ENCODE data around the gene HSPB6.

Gene HSPB6

DNA sequence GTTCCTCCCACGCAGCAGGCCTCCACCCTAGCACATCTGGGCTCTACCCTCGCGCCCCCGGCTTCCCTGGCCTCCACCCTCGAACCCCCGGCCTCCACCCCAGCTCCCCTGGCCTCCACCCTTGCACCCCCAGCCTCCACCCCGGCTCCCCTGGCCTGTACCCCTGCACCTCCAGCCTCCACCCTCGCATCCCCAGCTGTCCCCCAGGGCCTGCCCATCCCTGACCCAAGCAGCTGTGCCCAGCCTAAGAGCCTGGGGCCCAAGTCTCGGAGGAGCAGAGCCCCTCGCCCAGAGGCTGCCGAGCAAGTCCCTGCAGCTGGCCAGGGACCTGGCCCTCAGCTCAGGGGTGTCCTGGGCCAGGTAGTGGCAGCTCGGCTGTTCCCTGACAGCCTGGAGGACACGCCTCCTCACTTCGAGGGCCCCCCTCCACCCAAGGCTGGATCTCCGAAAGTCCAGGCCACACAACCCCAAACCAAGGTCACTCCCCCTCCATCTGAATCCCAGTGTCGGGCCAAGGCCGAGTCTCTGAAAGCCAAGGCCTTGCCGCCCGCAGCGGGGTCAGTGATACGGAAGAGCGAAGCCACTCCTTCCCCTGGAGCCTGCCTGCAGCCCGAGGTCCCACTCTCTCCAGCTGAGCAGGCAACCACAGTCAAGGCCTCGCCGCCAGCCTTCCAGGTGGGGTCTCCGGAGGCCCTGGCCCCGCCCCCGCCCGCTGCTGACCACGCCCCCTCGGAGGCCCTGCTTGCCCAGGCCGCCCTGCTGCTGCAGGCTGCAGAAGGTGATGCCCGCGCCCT lies 10.7 kb upstream of the HSPB6 start:
- DNase-seq = no peak

DNA sequence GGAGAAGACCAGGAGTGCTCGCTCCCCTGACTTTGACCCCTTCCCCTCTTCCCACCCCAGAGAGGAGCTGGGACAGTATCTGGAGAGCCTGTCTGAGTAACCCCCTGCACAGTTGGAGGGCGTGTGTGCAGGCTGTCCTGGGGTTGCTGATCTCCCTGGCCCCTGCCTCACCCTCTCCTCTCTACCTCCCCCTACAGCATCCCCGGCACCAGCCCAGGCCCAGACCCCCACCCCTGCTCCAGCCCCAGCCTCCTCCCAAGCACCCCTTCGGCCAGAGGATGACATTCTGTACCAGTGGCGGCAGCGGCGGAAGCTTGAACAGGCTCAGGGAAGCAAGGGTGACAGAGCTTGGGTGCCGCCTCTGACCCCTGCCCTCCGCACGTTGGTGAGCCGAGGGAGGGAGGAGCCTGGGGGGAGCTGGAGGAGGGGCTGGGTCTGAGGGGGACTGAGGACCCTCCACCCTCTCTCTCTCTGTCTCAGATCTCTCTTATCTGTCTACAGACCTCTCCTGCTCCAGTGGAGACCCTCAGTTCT lies 9.8 kb upstream of the HSPB6 start:
- DNase-seq = no peak

DNA sequence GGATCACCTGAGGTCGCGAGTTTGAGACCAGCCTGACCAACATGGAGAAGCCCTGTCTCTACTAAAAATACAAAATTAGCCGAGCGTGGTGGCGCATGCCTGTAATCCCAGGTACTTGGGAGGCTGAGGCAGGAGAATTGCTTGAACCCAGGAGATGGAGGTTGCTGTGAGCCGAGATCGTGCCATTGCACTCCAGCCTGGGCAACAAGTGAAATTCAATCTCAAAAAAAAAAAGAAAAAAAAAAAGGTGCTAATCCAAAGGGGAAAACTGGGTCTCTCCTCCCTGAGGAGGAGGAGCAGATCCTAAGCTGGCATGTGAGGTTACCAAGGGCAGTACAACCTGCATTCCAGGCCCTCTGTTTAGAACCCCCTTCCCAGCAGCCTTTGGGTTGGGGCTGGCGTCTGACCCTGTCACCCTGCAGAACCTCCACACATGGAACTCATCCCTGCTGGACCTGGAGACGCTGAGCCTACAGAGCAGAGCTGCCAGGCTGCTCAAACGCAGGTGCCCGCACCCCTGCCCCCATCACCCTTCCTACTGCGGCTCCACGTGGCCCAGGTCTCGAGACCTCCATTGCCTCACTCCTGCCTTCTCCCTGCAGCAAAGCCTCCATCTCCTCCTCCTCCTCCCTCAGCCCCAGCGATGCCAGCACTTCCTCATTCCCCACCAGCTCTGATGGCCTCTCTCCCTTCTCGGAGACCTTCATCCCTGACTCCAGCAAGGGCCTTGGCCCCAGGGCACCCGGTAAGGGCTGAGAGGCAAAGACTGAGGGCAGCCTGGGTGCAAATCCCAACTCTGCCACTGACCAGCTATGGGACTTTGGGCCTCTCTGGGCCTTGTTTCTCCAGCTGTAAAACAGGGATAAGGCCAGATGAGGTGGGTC lies 7.8 kb upstream of the HSPB6 start:
- no peak for DNase-seq

DNA sequence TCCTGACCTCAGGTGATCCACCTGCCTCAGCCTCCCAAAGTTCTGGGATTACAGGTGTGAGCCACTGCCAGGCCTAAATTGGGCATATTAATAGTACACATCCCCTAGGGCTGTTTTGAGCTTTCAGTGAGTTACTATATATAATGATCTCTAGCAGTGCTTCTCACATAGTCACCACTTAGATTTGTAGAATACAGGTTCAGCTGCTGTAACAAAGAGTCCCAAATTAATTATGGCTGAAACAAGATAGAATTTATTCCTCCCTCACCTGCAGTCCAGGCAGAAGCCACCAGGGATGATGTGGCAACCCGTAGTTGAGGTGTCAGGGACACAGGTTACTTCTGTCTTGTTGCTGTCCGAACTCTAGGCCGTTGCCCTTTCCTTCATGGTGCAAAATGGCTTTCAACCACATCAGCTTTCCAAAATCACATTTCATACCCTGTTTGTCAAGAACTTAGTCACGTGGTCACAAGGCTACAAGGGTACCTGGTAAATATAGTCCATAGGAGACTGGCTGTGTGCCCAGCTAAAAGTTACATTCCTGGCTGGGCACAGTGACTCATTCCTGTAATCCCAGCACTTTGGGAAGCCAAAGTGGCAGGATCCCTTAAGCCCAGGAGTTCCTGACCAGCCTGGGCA lies 4.0 kb upstream of the HSPB6 start:
- no peak for DNase-seq

DNA sequence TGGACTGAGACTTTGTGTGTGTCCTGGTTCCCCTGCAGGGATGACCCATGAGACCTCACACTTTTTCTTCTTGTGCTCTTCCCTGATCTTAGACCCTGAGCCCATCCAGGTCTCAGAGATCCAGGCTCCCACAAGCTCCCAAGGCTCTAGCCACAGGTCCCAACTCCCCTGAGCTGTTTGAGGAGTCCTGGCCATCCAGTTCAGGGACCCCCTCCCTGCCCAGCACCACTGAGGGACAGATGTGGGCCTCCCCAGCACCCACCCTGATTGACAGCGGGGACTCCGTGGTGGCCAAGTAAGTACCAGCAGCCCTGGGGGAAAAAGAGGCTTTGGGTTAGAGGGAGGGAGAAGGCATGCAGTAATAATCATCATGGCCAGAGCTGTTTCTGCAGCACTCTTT lies 2.9 kb upstream of the HSPB6 start:
- no peak for DNase-seq

DNA sequence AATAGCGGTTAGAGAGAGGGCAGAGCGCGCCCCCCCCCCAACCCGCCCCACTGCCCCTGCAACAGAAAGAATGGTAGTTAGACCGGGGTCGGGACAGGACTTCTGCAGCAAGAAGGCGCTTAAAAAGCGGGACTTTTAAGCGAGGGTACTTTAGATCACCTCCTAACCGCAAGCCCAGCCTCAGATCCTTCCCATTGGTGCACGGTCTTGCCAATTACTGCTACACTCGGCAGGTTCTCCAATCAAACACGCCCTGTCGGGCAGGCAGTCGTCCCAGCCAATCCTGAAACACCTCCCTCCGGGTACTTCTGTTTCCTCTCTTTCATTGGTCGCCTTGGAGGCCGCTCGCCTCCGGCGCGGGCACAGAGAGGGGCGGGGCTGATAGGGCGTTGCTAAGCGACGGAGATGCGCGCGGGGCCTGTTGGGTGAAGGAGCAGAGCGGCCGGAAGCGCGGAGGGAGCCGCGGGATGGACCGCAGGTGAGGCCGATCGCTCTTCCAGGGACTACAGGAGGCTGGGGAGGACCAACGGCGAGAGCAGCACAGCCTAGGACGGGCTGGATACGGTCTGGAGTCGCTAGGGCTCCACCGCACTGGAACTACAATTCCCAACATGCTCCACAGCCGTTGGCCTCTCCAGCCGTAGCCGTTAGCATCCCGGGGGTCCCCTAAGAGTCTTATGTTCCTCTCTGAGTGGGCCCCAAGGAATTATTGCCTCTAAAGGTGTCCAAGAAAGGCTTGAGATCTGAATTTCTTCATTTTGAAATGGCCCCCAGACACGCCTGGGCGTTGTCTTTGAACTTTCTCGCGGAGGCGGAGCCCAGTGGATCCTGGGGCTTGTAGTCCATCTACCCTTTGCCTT lies 1.1 kb upstream of the HSPB6 start, which contains the start of gene PROSER3:
Gene PROSER3 (plus strand): TSS at position 428 of the 860 bp plus-strand sequence. CDS start 40 bp downstream, at position 468.
- DNase-seq = peak; percentile 78 to 100 (median 98)

DNA sequence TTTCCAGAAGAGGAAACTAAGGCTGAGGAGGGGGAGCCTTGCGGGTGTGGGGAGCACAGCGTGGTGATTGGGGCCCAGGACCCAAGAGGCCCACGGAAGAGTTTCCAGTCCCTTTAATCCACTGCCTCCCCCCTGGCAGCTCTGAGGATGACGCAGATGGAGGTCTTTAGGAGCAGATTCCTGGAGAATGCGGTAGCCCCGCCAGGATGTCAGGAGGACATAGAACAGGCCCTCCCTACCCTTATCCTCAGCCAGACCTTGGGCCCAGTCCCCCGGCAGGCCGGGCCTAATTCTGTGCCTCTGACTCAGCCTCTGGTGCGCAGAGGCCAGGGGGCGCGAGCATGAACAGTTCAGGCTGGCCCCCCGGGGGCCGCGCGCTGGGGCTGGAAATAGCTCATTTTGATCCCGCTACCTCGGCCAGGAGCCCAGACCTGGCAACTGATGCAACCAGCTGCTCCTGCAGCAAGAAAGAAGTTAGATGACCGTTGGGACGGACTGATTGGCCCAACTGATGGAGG lies 461 bp upstream of the HSPB6 start:
- DNase-seq = peak in 23 of 56 donors; percentile 38 to 84 (median 67)

DNA sequence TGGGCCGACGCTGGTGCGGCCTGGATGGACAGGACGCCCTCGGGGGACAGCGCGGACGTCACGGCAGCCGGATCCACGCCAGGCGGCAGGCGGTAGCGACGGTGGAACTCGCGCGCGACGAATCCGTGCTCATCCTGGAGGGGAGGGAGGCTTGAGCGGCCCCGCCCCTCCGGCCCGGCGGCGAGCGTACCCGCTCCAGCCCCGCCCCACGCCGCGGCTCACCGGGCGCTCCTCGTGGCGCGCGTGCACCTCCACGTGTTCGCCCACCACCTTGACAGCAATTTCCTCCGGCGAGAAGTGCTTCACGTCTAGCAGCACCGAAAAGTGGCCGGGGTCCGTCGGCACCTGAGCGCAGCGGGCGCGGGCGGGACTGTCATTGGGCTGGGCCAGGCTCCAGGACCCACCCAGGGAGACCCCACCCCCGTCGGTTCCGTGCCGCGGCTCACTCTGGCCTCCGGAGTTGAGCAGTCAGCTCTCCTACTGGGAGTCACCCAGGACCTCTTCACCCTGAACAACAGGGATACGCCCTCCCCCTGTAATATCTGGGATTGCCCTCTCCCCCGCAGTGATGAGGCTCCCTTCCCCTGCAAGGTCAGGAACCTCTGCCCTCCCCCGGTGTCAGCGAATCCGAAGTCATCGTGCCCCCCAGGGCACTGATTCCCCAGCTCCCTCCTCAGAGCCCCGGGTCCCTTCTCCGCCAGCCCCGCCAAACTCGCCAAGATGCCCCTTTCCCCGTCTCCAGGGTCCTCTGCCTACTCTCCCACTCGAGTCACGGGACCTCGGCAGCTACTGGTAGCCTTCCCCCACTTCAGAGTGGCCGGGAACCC lies 1.1 kb downstream of the HSPB6 start:
- no peak for DNase-seq

DNA sequence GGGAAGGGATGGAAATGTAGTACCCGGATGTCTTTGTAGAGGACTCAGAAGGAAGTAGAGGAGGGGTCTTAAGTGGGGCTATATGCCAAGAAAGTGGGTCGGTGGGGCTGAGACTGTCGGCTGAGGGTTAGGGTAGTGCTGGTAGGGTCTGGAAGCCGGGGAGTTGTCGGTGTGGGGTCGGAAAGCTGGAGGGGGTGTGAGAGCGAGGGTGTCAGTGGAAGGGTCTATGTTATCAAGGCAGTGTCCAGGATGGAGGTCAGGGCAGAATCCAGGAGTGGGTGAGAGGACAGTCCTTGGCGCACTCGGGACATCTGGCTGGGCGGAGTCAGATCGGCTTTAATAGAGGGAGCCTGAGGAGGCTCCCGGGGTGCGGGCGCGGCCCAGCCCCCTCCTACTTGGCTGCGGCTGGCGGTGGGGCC lies 1.7 kb downstream of the HSPB6 start:
- DNase-seq = no peak

DNA sequence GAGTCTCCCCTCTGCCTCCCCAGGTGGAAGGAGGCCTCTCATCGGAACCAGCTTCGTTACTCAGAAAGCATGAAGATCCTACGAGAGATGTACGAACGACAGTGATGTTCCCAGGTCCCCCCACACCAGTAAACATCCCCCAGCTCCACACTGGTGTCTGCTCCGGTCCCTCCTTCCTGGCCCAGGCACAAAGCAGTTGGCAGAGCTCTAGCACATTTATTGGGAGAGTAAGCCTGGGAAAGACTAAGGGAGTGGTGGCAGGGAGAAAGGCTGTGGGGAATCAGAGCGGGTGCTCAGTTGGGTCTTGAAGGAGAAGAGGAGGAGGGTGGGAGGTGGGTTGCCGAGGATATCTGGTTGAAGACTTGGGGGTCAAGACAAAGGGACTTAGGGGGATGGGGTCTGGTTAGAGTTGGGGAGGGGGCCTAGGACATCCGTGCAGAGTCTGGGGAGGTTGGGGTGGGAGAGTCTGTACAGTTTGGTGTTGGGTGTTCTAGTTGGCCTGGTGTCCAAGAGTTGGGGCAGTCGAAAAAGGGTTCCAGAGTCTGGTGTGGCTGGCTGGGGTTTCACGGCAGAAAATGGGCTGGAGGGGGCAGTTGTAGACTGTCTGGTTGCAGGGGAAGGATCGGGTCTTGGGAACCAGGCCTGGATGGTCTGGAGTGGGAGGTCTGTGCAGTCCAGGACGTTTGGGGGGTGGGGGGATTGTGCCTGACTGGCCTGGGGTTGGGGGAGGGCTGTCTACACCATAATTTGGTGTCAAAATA lies 2.3 kb downstream of the HSPB6 start:
- no peak for DNase-seq

DNA sequence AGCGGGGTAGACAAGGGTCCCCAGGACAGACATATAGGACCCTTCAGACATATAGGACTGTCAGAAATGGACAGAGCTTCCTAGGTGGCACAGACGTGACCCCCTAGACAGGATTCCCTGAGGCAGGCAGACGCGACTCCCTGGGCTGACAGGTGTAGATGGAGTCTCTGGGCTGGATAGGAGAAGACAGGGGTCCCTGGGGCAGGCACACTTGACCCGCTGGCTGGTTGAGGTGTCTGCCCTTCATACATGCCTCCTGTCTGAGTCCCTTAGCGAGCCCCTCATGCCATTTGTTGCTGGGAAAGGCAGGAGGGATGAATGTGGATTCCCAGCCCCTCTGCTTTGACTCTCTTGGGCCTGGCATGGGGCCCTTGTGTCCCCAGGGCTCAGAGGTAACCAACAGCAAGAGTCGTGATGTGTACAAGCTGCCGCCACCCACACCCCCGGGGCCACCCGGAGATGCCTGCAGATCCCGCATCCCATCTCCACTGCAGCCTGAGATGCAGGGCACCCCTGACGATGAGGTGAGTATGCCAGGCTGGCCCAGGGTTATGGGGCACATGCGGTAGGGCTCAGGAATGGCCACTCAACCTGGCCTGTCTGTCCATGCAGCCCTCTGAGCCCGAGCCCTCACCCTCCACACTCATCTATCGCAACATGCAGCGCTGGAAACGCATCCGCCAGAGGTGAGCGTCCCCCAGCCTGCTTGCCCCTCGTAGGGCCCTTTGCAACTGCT lies 3.0 kb downstream of the HSPB6 start:
- DNase-seq = no peak

DNA sequence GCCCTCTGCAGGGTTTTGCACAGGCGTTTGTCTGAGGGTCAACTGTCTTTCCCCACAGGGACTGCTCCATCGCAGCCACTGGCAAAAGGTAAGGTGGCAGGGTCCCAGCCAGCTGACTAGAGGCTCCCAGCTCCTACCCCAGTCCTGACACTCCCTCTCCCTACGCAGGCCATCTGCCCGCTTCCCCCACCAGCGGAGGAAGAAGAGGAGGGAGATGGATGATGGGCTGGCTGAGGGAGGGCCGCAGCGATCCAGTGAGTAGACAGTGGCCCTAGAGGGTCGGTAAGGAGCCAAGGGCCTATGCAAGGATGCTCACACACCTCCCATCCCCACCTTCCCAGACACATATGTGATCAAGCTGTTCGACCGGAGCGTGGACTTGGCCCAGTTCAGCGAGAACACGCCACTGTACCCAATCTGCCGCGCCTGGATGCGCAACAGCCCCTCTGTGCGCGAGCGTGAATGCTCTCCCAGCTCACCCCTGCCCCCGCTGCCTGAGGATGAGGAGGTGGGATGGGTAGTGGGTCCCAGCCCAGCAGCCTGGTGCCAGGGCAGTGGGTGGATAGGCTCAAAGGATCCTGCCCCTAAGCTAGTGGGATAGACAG lies 4.0 kb downstream of the HSPB6 start:
- DNase-seq = no peak

DNA sequence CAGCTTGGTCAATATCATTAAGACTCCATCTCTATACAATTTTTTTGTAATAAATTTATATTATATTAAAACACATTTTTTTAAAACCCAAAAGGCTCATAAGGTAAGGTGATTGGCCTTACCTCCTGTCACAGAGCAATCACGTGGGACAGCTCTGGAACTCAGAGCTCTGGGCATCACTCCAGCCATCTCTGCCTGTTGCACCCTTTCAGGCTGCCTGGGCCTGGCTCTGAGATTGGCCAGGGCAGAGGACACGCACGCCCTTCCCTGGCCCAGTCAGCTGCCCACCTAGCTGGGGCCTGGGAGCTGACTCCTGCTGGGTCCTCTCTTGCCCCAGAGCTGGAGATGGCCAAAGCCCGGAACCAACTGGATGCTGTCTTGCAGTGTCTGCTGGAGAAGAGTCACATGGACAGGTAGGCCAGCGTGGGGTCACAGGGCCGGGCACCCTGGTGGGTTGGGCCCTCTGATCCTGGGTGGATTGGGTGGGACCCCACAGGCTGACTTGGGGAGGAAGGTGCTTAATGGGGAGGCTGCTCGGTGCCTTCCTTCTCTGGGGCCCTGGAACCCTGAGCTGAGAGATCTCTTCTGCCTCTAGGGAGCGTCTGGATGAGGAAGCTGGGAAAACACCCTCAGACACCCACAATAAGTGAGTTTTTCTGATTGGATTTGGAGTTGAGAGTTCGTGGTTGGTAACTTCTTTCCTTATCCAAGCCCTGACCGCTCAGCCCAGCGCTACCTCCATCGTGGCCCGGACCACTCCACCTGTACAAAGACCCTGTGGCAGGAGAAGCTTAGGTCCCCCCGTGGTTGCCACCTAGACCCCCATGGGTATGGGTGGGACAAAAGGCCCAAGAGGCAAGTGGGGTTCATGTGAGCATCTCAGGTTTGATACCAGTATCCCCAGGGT lies 4.7 kb downstream of the HSPB6 start:
- peak in 1 of 56 donors; percentile 21 for DNase-seq

DNA sequence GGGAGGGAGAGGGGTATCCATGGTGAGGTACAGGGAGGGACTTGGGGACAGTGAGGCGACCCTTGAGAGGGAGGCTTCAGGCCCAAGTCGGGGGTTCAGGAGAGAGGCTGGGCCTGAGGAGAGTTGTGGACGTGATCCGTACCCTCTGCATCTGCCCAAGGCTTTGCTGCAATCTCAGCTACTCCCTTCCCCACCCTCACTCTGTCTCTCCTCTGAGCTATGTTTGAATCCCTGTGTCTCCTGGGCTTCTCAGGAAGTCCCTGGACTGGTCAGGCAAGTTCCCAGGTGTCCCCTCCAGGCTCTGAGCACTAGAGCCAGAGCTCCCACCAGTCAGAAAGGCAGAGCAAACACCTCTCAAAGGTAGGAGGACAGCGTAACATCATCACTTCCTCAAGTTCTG lies 6.7 kb downstream of the HSPB6 start:
- DNase-seq = no peak

DNA sequence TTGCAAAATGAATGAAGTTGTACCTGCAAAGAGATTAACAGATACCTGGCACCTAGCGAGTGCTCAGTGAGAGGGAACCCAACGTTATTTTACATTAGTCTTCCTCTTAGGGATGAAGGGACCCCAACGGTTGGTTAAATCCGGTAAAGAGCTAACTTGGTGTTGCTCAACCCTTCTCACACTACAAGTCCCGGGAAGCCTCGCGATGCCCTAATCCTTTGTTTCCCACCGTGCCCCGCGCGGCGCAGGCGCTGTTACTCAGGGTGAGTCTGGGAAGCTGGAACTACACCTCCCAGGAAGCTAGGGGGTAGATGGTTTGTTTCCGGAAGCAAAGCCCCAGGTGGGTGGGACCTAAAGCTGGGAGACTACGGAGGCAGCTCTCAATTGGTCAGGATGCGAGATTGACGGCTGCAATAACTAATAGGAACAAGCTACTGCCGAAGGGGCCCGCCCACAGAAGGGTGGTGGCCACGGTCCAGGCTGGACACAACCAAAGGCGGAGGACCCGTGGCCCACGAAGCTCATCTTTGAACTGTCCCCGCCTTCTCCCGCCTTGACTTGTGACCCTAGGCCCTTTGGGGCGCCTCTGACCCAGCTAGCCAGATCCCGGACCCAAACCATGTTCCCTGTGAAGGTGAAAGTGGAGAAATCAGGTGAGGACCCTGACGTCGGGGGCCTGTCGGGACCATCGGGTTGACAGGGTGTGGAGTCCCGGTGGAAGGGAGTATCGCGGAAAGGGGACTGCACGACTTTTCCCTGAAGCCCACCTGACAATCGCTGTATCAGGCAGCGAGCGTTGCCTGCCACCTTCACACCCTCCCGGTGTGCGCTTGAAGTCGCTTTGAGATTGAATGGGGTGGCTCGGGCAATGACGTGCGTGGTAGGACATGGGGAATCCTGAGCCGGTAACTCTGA lies 8.5 kb downstream of the HSPB6 start, which contains the start of gene LIN37:
Gene LIN37 (plus strand): TSS at position 471 of the 915 bp plus-strand sequence. CDS start 149 bp downstream, at position 620.
- DNase-seq = peak; percentile 91 to 100 (median 99)
